ENCODE data around the gene ISCA1.
A peak's percentile ranks its signal among the peaks of the same experiment; 100 is the strongest.
"Not testable (repeated sequence)": the region's sequence is repeated elsewhere in the genome, so short reads cannot be mapped to it uniquely, and the experiment has no call there.

Gene ISCA1

DNA sequence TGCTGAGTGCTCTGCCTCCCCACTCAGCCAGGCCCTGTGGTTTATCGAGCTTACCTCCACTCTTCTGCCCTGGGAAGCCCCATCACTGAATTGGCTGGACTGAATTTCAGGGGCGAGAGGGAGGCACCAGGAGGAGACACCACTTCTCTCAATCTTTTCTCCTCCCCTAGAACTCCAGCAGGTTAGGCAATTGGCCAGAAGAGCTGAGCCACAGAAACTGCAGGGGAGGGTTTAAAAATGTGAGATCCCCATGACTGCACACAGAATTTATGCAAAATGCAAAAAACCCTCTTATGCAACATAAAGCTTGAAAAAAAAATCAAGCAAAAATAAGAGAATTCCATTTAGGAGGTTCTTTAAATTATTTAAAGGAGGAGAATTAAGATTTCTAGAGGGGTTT, 42.0 kb upstream of the ISCA1 start:
- H3K4me3 ChIP-seq (ENCODE audit: control insufficient read depth, low read depth, low read length) = no peak overlapping the region
- TF ChIP-seq, protein P1, sequence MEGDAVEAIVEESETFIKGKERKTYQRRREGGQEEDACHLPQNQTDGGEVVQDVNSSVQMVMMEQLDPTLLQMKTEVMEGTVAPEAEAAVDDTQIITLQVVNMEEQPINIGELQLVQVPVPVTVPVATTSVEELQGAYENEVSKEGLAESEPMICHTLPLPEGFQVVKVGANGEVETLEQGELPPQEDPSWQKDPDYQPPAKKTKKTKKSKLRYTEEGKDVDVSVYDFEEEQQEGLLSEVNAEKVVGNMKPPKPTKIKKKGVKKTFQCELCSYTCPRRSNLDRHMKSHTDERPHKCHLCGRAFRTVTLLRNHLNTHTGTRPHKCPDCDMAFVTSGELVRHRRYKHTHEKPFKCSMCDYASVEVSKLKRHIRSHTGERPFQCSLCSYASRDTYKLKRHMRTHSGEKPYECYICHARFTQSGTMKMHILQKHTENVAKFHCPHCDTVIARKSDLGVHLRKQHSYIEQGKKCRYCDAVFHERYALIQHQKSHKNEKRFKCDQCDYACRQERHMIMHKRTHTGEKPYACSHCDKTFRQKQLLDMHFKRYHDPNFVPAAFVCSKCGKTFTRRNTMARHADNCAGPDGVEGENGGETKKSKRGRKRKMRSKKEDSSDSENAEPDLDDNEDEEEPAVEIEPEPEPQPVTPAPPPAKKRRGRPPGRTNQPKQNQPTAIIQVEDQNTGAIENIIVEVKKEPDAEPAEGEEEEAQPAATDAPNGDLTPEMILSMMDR (conservative IDR thresholded peaks at IDR 0.05; ENCODE audit: control insufficient read depth, insufficient read depth, low read depth, low read length) = no peak
- peak; percentile 73 for DNase-seq (ENCODE audit: low read depth)

DNA sequence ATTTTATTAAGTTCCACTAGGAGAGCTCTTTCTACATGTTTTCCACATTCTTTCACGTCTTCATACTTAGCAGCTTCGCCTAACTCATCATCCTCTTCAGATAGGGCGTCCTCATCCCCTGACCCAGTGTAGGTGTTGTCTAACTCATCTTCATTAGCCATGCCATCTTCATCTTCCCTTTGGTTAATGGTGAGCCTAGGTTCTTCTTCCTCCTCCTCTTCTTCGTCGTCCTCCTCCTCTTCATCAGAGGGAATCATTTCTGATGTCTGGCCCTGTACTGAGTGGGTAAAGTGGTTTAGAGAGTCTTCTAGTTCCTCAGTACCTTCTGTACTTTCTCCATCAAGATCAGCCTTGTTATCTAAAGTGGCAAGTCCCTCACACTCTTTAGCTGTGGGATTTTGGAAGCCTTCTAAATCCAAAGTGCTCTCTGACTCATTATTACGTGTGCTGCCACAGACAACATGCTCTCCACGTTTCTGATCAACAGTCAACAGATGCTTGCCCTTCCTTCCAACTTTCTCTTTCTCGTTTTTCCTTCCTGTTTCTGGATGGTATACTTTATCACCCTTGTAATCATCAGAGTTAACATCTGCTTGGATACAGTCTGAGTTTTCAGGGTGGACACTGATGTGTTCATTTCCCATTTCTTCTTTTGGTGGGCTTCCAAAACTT, 40.8 kb upstream of the ISCA1 start:
- no peak overlapping the region for H3K4me3 ChIP-seq (ENCODE audit: control insufficient read depth, low read depth, low read length)
- TF ChIP-seq, protein P1 (conservative IDR thresholded peaks at IDR 0.05; ENCODE audit: control insufficient read depth, insufficient read depth, low read depth, low read length) = no peak
- DNase-seq (ENCODE audit: low read depth) = peak; percentile 93

DNA sequence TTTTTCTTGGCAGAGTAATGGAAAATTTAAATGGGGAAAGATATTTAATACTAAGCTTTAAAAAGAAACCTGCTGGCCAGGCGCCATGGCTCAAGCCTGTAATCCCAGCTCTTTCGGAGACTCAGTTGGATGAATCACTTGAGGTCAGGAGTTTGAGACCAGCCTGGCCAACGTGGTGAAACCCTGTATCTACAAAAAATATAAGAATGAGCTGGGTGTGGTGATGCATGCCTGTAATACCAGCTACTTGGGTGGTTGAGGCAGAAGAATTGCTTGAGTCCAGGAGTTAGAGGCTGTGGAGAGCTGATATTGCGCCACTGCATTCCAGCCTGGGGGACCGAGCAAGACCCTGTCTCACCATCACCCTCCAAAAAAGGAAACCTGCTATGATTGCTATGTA, 39.0 kb upstream of the ISCA1 start:
- no peak overlapping the region for H3K4me3 ChIP-seq (ENCODE audit: control insufficient read depth, low read depth, low read length)
- DNase-seq (ENCODE audit: low read depth) = peak; percentile 83
- TF ChIP-seq, protein P1 (conservative IDR thresholded peaks at IDR 0.05; ENCODE audit: control insufficient read depth, insufficient read depth, low read depth, low read length) = no peak

DNA sequence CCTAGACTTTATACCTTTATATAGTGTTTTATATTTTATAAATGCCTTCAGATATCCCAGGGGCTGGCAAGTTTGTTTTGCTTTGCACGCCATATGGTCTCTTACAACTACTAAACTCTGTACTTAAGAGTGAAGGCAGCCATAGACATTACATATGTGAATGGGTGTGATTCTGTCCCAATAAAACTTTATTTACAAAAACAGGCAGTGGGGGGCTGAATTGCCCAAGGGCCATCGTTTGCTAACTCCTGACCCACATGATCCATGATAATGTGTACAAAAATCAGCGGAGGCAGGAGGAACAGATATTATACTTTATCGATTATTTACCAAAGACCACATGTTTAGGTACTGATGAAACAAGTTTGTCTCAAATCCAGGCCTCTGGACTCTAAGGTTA, 35.8 kb upstream of the ISCA1 start:
- no peak overlapping the region for H3K4me3 ChIP-seq (ENCODE audit: control insufficient read depth, low read depth, low read length)
- DNase-seq (ENCODE audit: low read depth) = no peak
- TF ChIP-seq, protein P1 (conservative IDR thresholded peaks at IDR 0.05; ENCODE audit: control insufficient read depth, insufficient read depth, low read depth, low read length) = no peak

GRCh38 chr9:86315078-86315477, 32.7 kb upstream of the ISCA1 start:
- H3K4me3 ChIP-seq (ENCODE audit: control insufficient read depth, low read depth, low read length) = no peak overlapping the region
- DNase-seq (ENCODE audit: low read depth) = no peak
- TF ChIP-seq, protein P1 (conservative IDR thresholded peaks at IDR 0.05; ENCODE audit: control insufficient read depth, insufficient read depth, low read depth, low read length) = no peak

DNA sequence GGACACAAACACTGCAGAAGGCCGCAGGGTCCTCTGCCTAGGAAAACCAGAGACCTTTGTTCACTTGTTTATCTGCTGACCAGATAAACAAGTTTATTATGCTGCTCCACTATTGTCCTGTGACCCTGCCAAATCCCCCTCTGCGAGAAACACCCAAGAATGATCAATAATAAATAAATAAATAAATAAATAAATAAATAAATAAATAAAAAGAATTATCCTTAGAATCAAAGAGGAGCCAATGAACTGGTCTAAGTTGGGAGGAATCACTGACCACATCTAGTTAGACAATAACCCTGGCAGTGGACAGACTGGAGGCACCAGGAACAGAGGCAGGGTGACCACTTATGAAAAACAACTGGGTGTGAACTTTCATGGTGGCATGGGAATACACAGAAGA, 30.6 kb upstream of the ISCA1 start:
- not testable (repeated sequence) for H3K4me3 ChIP-seq (ENCODE audit: control insufficient read depth, low read depth, low read length)

DNA sequence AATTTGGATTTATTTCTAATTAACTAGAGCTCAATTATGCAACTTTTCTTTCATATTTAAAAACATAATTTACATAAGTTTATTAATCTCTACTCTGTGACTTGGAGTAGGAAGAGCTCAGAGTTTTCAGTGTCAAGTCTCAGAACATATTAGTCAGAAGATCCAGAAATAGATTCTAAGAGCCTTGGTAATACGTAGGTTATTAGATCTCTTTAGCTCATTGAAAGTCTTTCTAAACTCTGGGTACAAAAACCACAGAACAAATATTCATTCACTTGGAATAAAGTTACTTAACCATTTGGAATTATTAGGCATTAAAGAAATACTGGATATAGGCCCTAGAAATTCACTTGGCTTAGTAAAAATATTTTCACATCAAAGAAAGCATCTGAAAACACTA, 26.3 kb upstream of the ISCA1 start:
- DNase-seq (ENCODE audit: low read depth) = no peak
- no peak overlapping the region for H3K4me3 ChIP-seq (ENCODE audit: control insufficient read depth, low read depth, low read length)
- TF ChIP-seq, protein P1 (conservative IDR thresholded peaks at IDR 0.05; ENCODE audit: control insufficient read depth, insufficient read depth, low read depth, low read length) = no peak

More for the DNA sequence above, 30.6 kb upstream of the ISCA1 start:
- DNase-seq (ENCODE audit: low read depth) = not testable (repeated sequence)

All from fibroblast of mammary gland (primary cell).